H1 (cell line): ENCODE results near the gene DENND2A. TPM values are rescaled to one million over a fixed set of nuclear protein-coding genes. Genes with fewer than 3 reads are reported as not detected.

ENCODE experiments used
- CTCF ChIA-PET: fragments of 300-600 bp; sonication (Branson Sonifier 250); formaldehyde crosslinking; loops from one replicate; lab custom pipeline; 2021; ENCODE audit not compliant: partially characterized antibody; lab: Charles Lee
- POLR2A ChIA-PET: fragments of 300-600 bp; sonication (Branson Sonifier 250); formaldehyde crosslinking; loops from one replicate; lab custom pipeline; 2021; ENCODE audit warnings: inconsistent platforms; ENCODE audit not compliant: partially characterized antibody; lab: Charles Lee
- DNase-seq, 2 experiments: peaks; one replicate each; pipeline versions ENCODE4 v3.0.0 to v3.0.0-alpha.2; 2010 to 2022; ENCODE audit warnings: low spot score in 2 of 2, low read depth in 1 of 2, mixed read lengths in 1 of 2
- FAIRE-seq: peaks from 2 replicates; lab custom pipeline; 2011; peaks lifted over from hg19 to GRCh38; lab: Jason Lieb, UNC
- H2AFZ ChIP-seq: 2 replicates; pipeline ENCODE4 v1.8.1; 2012; ENCODE audit warnings: low read length, inconsistent platforms
- H2AK5ac ChIP-seq: 2 replicates; pipeline ENCODE4 v1.6.1; 2013; ENCODE audit warnings: low read depth, low read length
- H2BK120ac ChIP-seq: replicated peaks from 2 replicates; pipeline ENCODE3; 2013; ENCODE audit warnings: low read depth, low read length, inconsistent platforms
- H2BK12ac ChIP-seq: 2 replicates; pipeline ENCODE4 v1.6.1; 2013; ENCODE audit warnings: low read depth, low read length
- H2BK15ac ChIP-seq: 2 replicates; pipeline ENCODE4 v1.6.1; 2013; ENCODE audit warnings: low read length
- H2BK20ac ChIP-seq: 2 replicates; pipeline ENCODE4 v1.6.1; 2013; ENCODE audit warnings: low read length
- H2BK5ac ChIP-seq: 2 replicates; pipeline ENCODE4 v1.6.1; 2013; ENCODE audit warnings: low read depth, low read length
- H3K14ac ChIP-seq: 2 replicates; pipeline ENCODE4 v1.6.1; 2013; ENCODE audit warnings: inconsistent platforms; ENCODE audit not compliant: insufficient read length
- H3K18ac ChIP-seq: 2 replicates; pipeline ENCODE4 v1.6.1; 2013; ENCODE audit warnings: low read length; ENCODE audit errors: extremely low read depth
- H3K23ac ChIP-seq: 2 replicates; pipeline ENCODE4 v1.6.1; 2013; ENCODE audit warnings: inconsistent platforms; ENCODE audit not compliant: insufficient read length
- H3K23me2 ChIP-seq: 2 replicates; pipeline ENCODE4 v1.6.1; 2013; ENCODE audit warnings: low read depth, low read length
- H3K27ac ChIP-seq: 2 replicates; pipeline ENCODE4 v1.6.1; 2011; ENCODE audit warnings: low read depth, low read length, inconsistent platforms
- H3K27me3 ChIP-seq, 4 experiments: replicated peaks in 1 of 4; 1 replicate in 1 of 4; 2 replicates in 3 of 4; pipeline versions ENCODE4 v1.6.1 to v1.8.1; 2011 to 2013; ENCODE audit warnings: low read length in 3 of 4, mild to moderate bottlenecking in 3 of 4, inconsistent platforms in 2 of 4, mixed read lengths in 2 of 4, moderate library complexity in 1 of 4; ENCODE audit not compliant: control insufficient read depth in 3 of 4, insufficient read depth in 3 of 4; ENCODE audit errors: extremely low read depth in 1 of 4
- H3K36me3 ChIP-seq, 4 experiments: 2 replicates each; pipeline versions ENCODE4 v1.6.1 to v1.8.1; 2011 to 2013; ENCODE audit warnings: mild to moderate bottlenecking in 4 of 4, low read length in 3 of 4, moderate library complexity in 2 of 4, control low read depth in 1 of 4, inconsistent platforms in 1 of 4; ENCODE audit not compliant: insufficient read depth in 4 of 4, control insufficient read depth in 2 of 4
- H3K4ac ChIP-seq: replicated peaks from 2 replicates; pipeline ENCODE3; 2013; ENCODE audit warnings: low read length, low read depth, mixed read lengths, inconsistent platforms; ENCODE audit not compliant: insufficient read length
- H3K4me1 ChIP-seq, 4 experiments: replicated peaks in 1 of 4; 1 replicate in 1 of 4; 2 replicates in 3 of 4; pipeline versions ENCODE4 v1.6.1 to v1.8.1; 2011 to 2013; ENCODE audit warnings: low read length in 3 of 4, inconsistent platforms in 2 of 4, mixed read lengths in 1 of 4; ENCODE audit not compliant: insufficient read depth in 4 of 4, control insufficient read depth in 3 of 4
- H3K4me2 ChIP-seq, 2 experiments: 2 replicates each; pipeline versions ENCODE4 v1.6.1 to v1.8.1; 2011 to 2013; ENCODE audit warnings: low read depth in 2 of 2, low read length in 2 of 2, control low read depth in 1 of 2, inconsistent platforms in 1 of 2, mild to moderate bottlenecking in 1 of 2; ENCODE audit not compliant: insufficient read depth in 1 of 2
- H3K4me3 ChIP-seq, 4 experiments: fragments of 200-600, 300-600 bp in 1 of 4; sonication (generic), shearing (Covaris generic), sonication (Bioruptor Twin) in 1 of 4; 2 replicates each; pipeline versions ENCODE4 v1.5.1 to v1.8.1; 2011 to 2016; ENCODE audit warnings: low read length in 4 of 4, low read depth in 3 of 4, control low read depth in 2 of 4, inconsistent platforms in 2 of 4, mild to moderate bottlenecking in 2 of 4, mixed read lengths in 1 of 4, moderate library complexity in 1 of 4; ENCODE audit not compliant: insufficient read depth in 2 of 4; ENCODE audit errors: extremely low read depth in 1 of 4
- H3K56ac ChIP-seq: replicated peaks from 2 replicates; pipeline ENCODE3; 2013; ENCODE audit warnings: low read depth, mild to moderate bottlenecking, mixed read lengths, low read length, inconsistent platforms; ENCODE audit not compliant: insufficient read length
- H3K79me1 ChIP-seq: 2 replicates; pipeline ENCODE4 v1.6.1; 2013; ENCODE audit warnings: low read depth, low read length, control low read depth
- H3K79me2 ChIP-seq, 2 experiments: 2 replicates each; pipeline versions ENCODE4 v1.6.1 to v1.8.1; 2012 to 2013; ENCODE audit warnings: low read length in 2 of 2, mild to moderate bottlenecking in 2 of 2, inconsistent platforms in 1 of 2; ENCODE audit not compliant: insufficient read depth in 2 of 2, control insufficient read depth in 1 of 2
- H3K9ac ChIP-seq, 4 experiments: replicated peaks in 1 of 4; 1 replicate in 1 of 4; 2 replicates in 3 of 4; pipeline versions ENCODE4 v1.6.1 to v1.8.1; 2011 to 2013; ENCODE audit warnings: low read depth in 3 of 4, low read length in 3 of 4, control low read depth in 2 of 4, mild to moderate bottlenecking in 2 of 4, moderate library complexity in 2 of 4, inconsistent platforms in 1 of 4; ENCODE audit errors: extremely low read depth in 1 of 4
- H3K9me3 ChIP-seq, 2 experiments: 2 replicates each; pipeline versions ENCODE4 v1.6.1 to v1.8.1; 2012 to 2013; ENCODE audit warnings: mild to moderate bottlenecking in 2 of 2, moderate library complexity in 2 of 2, control low read depth in 1 of 2, inconsistent platforms in 1 of 2, low read depth in 1 of 2, low read length in 1 of 2, mixed read lengths in 1 of 2; ENCODE audit not compliant: insufficient read depth in 2 of 2
- H4K20me1 ChIP-seq, 2 experiments: replicated peaks in 1 of 2; 2 replicates each; pipeline versions ENCODE3 to v1.8.1; 2011 to 2013; ENCODE audit warnings: inconsistent platforms in 2 of 2, low read length in 2 of 2, mild to moderate bottlenecking in 1 of 2; ENCODE audit not compliant: insufficient read depth in 2 of 2, control insufficient read depth in 1 of 2
- H4K5ac ChIP-seq: 2 replicates; pipeline ENCODE4 v1.6.1; 2013; ENCODE audit warnings: low read length, low read depth, mixed read lengths, inconsistent platforms; ENCODE audit not compliant: insufficient read length
- H4K8ac ChIP-seq: 2 replicates; pipeline ENCODE4 v1.8.0; 2013; ENCODE audit warnings: mild to moderate bottlenecking, moderate library complexity, low read length, inconsistent platforms; ENCODE audit not compliant: insufficient read depth; ENCODE audit errors: extremely low read depth
- H4K91ac ChIP-seq: replicated peaks from 2 replicates; pipeline ENCODE3; 2013; ENCODE audit warnings: low read length, mixed read lengths, inconsistent platforms; ENCODE audit not compliant: insufficient read length
- RAD21 ChIP-seq, 2 experiments: IDR thresholded peaks in 1 of 2; conservative IDR thresholded peaks in 1 of 2; 2 replicates each; pipeline ENCODE4 v1.6.1; 2011; ENCODE audit warnings: low read depth in 2 of 2, low read length in 2 of 2, improper control_type of control experiment in 1 of 2, inconsistent platforms in 1 of 2, mild to moderate bottlenecking in 1 of 2, moderate library complexity in 1 of 2
- ZNF274 ChIP-seq: IDR thresholded peaks from 2 replicates; pipeline ENCODE4 v1.7.0; 2012; ENCODE audit warnings: low read length, borderline replicate concordance; ENCODE audit errors: extremely low read depth
- WGBS, 2 experiments: shearing (Covaris generic) in 1 of 2; methylation state at CpG; one replicate each; pipeline versions ENCODE4 v1.1.6 to v1.1.7; 2013 to 2015; ENCODE audit warnings: low lambda C conversion rate in 2 of 2, mixed read lengths in 2 of 2, inconsistent platforms in 1 of 2, low coverage in 1 of 2, missing lambda C conversion rate in 1 of 2; ENCODE audit not compliant: insufficient replicate concordance in 2 of 2, insufficient coverage in 1 of 2, insufficient read length in 1 of 2; ENCODE audit errors: extremely low coverage in 1 of 2, missing lambda C conversion rate in 1 of 2; 5-methylcytosine and 5-hydroxymethylcytosine counted together
- polyA plus RNA-seq, 7 experiments: library from polyadenylated mRNA; depleted of rRNA in 3 of 7; stranded (reverse) in 5 of 7; unstranded in 2 of 7; fragments of >200 nt in 5 of 7; fragments of 200-250 nt in 2 of 7; gene quantifications; 1 replicate in 5 of 7; 2 replicates in 1 of 7; 4 replicates in 1 of 7; pipeline versions ENCODE4 v1.2.1 to v1.2.3, GENCODE V29; 2011 to 2013; ENCODE audit warnings: missing spikeins in 2 of 7, mixed read lengths in 2 of 7
- total RNA-seq: library from RNA; stranded (reverse); fragmentation: NEBNext Ultra II Directional; extraction: Animal tissue kit (Norgen Biotek cat#: 25700); gene quantifications from 2 replicates; pipeline ENCODE4 v1.2.1, GENCODE V29; 2021
- TF ChIP-seq, protein P1 (sequence below), 3 experiments: IDR thresholded peaks; 1 replicate in 2 of 3; 2 replicates in 1 of 3; pipeline versions ENCODE4 v1.5.1 to v1.6.1; 2011; ENCODE audit warnings: low read length in 3 of 3, mild to moderate bottlenecking in 3 of 3, inconsistent platforms in 2 of 3, low read depth in 1 of 3, moderate library complexity in 1 of 3; ENCODE audit not compliant: insufficient read depth in 1 of 3; ENCODE audit errors: control extremely low read depth in 1 of 3

The DENND2A gene
- total and polyA plus RNA-seq, 2 of the 8 experiments (the other 6 are each of a cell fraction or from before 2014, with no cell fraction given), result 5.0 to 13.0 TPM

GRCh38 chr7:140475747-140476333 is 164.8 kb downstream of the DENND2A start:
- Histone ChIP-seq H4K20me1 (peaks cover 2 to 4% of the 10 kb centered on the region in 2 experiments), H2BK5ac (no peak overlapping the region), H3K9ac (no peak overlapping the region), H3K9me3 (no peaks in the 10 kb centered on the region), H2BK120ac (no peak overlapping the region), H2BK12ac (no peak overlapping the region), H3K27ac (no peak overlapping the region), H3K4me2 (no peak overlapping the region; a peak in 1 of 4 replicates), H4K8ac (no peak overlapping the region), H3K23ac (no peak overlapping the region), H2AFZ (no peak overlapping the region), H3K79me2 (peaks cover 14 to 76% of the 10 kb centered on the region in 2 experiments), H2BK15ac (no peak overlapping the region), H3K18ac (no peak overlapping the region), H2AK5ac (no peak overlapping the region), H3K14ac (no peak overlapping the region), H4K5ac (no peak overlapping the region)
- FAIRE-seq, result no peak
- POLR2A ChIA-PET, result interaction anchor here (0.7 kb wide), 1 partner anchor 16 kb away, joined by 5 read pairs; no protein-coding TSS in a partner anchor
- TF ChIP-seq ZNF274, result no peak
- TF ChIP-seq, protein P1, sequence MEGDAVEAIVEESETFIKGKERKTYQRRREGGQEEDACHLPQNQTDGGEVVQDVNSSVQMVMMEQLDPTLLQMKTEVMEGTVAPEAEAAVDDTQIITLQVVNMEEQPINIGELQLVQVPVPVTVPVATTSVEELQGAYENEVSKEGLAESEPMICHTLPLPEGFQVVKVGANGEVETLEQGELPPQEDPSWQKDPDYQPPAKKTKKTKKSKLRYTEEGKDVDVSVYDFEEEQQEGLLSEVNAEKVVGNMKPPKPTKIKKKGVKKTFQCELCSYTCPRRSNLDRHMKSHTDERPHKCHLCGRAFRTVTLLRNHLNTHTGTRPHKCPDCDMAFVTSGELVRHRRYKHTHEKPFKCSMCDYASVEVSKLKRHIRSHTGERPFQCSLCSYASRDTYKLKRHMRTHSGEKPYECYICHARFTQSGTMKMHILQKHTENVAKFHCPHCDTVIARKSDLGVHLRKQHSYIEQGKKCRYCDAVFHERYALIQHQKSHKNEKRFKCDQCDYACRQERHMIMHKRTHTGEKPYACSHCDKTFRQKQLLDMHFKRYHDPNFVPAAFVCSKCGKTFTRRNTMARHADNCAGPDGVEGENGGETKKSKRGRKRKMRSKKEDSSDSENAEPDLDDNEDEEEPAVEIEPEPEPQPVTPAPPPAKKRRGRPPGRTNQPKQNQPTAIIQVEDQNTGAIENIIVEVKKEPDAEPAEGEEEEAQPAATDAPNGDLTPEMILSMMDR (IDR thresholded peaks at IDR 0.05; ENCODE audit: control extremely low read depth in 1 of 3, insufficient read depth in 1 of 3, low read depth in 1 of 3, low read length in 3 of 3), result peak in 2 of 3 experiments; percentile 19 to 47; a peak in 2 of 4 replicates
- TF ChIP-seq RAD21 (IDR thresholded peaks at IDR 0.05 in 1 of 2, conservative IDR thresholded peaks at IDR 0.05 in 1 of 2; ENCODE audit: low read depth in 2 of 2, low read length in 2 of 2), result peak; percentile 60 to 61
- TF ChIP-seq, all 59 proteins: peak for 2
- H3K79me1 ChIP-seq, result peaks cover 3% of the 10 kb centered on the region; the same call in 1 of the 2 replicates
- H3K36me3 ChIP-seq, result peaks cover under 1 to 8% (median 4%) of the 10 kb centered on the region in 4 experiments; a peak in 5 of 8 replicates
- peaks cover 0 to 6% (median 1%) of the 10 kb centered on the region in 4 experiments; a peak in 2 of 7 replicates for H3K4me1 ChIP-seq
- H2BK20ac ChIP-seq, result no peak overlapping the region
- DNase-seq, result no peak
- no peaks in the 10 kb centered on the region for H3K27me3 ChIP-seq
- no peak overlapping the region for H4K91ac ChIP-seq
- no peak overlapping the region for H3K4me3 ChIP-seq
- H3K56ac ChIP-seq, result no peak overlapping the region
- WGBS, 2 experiments, result 71% methylated on average over 2 of the region's 2 CpGs; no CpG with 5 or more reads in 1 of the 2 experiments
- CTCF ChIA-PET, result interaction anchor here (0.6 to 8.9 kb wide), 17 partner anchors 8 to 178 kb away, joined by 3 to 67 read pairs (median 4); no protein-coding TSS in a partner anchor
- H3K4ac ChIP-seq, result no peak overlapping the region
- 0 out of 2 replicates have a peak, but pooled peaks cover 1% of the 10 kb centered on the region for H3K23me2 ChIP-seq
